SK-N-SH treated with all-trans-retinoic acid at 6 μM for 48 hours (cell line): ENCODE data around the gene ZEB2.

Source experiments
- ATAC-seq: fragments of 200-7000 bp; cut with Tn5 transposase; 3 replicates; pipeline ENCODE4 v1.9.1; 2020; ENCODE audit warnings: mild to moderate bottlenecking, moderate library complexity
- ARNTL ChIP-seq: fragments of 450-650 bp; formaldehyde crosslinking; IDR thresholded peaks from 2 replicates; pipeline ENCODE4 v1.5.0; 2020; ENCODE audit warnings: low read depth, mild to moderate bottlenecking, moderate library complexity, borderline replicate concordance
- BACH2 ChIP-seq: fragments of 250-450 bp; sonication (Bioruptor Pico); IDR thresholded peaks from 2 replicates; pipeline ENCODE4 v1.9.0; 2021; ENCODE audit warnings: mild to moderate bottlenecking, borderline replicate concordance
- CSDC2 ChIP-seq: fragments of 250-450 bp; sonication (Bioruptor Pico); IDR thresholded peaks from 2 replicates; pipeline ENCODE4 v1.5.0; 2020; ENCODE audit warnings: mild to moderate bottlenecking, moderate library complexity
- CSRNP3 ChIP-seq: fragments of 250-450 bp; sonication (Bioruptor Pico); IDR thresholded peaks from 2 replicates; pipeline ENCODE4 v1.5.1; 2021; ENCODE audit warnings: mild to moderate bottlenecking, moderate library complexity
- ESRRG ChIP-seq: fragments of 250-450 bp; sonication (Bioruptor Pico); IDR thresholded peaks from 2 replicates; pipeline ENCODE4 v1.6.1; 2021; ENCODE audit warnings: mild to moderate bottlenecking
- GLIS3 ChIP-seq: fragments of 250-450 bp; sonication (Bioruptor Pico); IDR thresholded peaks from 2 replicates; pipeline ENCODE4 v1.5.0; 2020; ENCODE audit warnings: mild to moderate bottlenecking, moderate library complexity
- ISL1 ChIP-seq: fragments of 250-450 bp; sonication (Bioruptor Pico); IDR thresholded peaks from 2 replicates; pipeline ENCODE4 v2.1.2; 2022; ENCODE audit warnings: mild to moderate bottlenecking, moderate library complexity
- OSR1 ChIP-seq: fragments of 250-450 bp; sonication (Bioruptor Pico); IDR thresholded peaks from 2 replicates; pipeline ENCODE4 v1.8.0; 2022; ENCODE audit warnings: moderate library complexity, mild to moderate bottlenecking, inconsistent platforms
- PATZ1 ChIP-seq: fragments of 250-450 bp; sonication (Bioruptor Pico); IDR thresholded peaks from 2 replicates; pipeline ENCODE4 v1.8.0; 2020; ENCODE audit warnings: mild to moderate bottlenecking, moderate library complexity, borderline replicate concordance
- PPARA ChIP-seq: fragments of 250-450 bp; sonication (Bioruptor Pico); IDR thresholded peaks from 2 replicates; pipeline ENCODE4 v1.5.0; 2020; ENCODE audit warnings: mild to moderate bottlenecking, borderline replicate concordance
- SNAI2 ChIP-seq: fragments of 250-450 bp; sonication (Bioruptor Pico); IDR thresholded peaks from 2 replicates; pipeline ENCODE4 v1.5.0; 2020; ENCODE audit warnings: mild to moderate bottlenecking, moderate library complexity
- TSHZ2 ChIP-seq: fragments of 250-450 bp; sonication (Bioruptor Pico); IDR thresholded peaks from 2 replicates; pipeline ENCODE4 v1.5.0; 2020; ENCODE audit warnings: mild to moderate bottlenecking, moderate library complexity
- ZC3H10 ChIP-seq: fragments of 250-450 bp; sonication (Bioruptor Pico); IDR thresholded peaks from 2 replicates; pipeline ENCODE4 v1.5.1; 2021; ENCODE audit warnings: mild to moderate bottlenecking, moderate library complexity
- ZFP3 ChIP-seq: fragments of 250-450 bp; sonication (Bioruptor Pico); IDR thresholded peaks from 2 replicates; pipeline ENCODE4 v1.5.0; 2020; ENCODE audit warnings: mild to moderate bottlenecking, moderate library complexity
- ZFP30 ChIP-seq: fragments of 450-650 bp; formaldehyde crosslinking; IDR thresholded peaks from 2 replicates; pipeline ENCODE4 v1.5.0; 2022; ENCODE audit warnings: mild to moderate bottlenecking, moderate library complexity
- ZNF565 ChIP-seq: fragments of 450-650 bp; formaldehyde crosslinking; conservative IDR thresholded peaks from 2 replicates; pipeline ENCODE4 v1.5.0; 2020; ENCODE audit warnings: low read depth, mild to moderate bottlenecking, moderate library complexity
- ZNF70 ChIP-seq: fragments of 450-650 bp; formaldehyde crosslinking; IDR thresholded peaks from 2 replicates; pipeline ENCODE4 v1.5.0; 2020; ENCODE audit warnings: mild to moderate bottlenecking, moderate library complexity
- ZNF8 ChIP-seq: fragments of 450-650 bp; formaldehyde crosslinking; IDR thresholded peaks from 2 replicates; pipeline ENCODE4 v1.5.0; 2020; ENCODE audit warnings: mild to moderate bottlenecking, moderate library complexity
- TF ChIP-seq, protein P1 (sequence below): fragments of 250-450 bp; sonication (Bioruptor Pico); IDR thresholded peaks from 2 replicates; pipeline ENCODE4 v1.5.1; 2020; ENCODE audit warnings: low read depth, mild to moderate bottlenecking, moderate library complexity
- TF ChIP-seq, protein P2 (sequence below): fragments of 250-450 bp; sonication (Bioruptor Pico); IDR thresholded peaks from 2 replicates; pipeline ENCODE4 v1.8.0; 2021; ENCODE audit warnings: low read depth, mild to moderate bottlenecking, moderate library complexity, borderline replicate concordance

The ZEB2 gene

DNA sequence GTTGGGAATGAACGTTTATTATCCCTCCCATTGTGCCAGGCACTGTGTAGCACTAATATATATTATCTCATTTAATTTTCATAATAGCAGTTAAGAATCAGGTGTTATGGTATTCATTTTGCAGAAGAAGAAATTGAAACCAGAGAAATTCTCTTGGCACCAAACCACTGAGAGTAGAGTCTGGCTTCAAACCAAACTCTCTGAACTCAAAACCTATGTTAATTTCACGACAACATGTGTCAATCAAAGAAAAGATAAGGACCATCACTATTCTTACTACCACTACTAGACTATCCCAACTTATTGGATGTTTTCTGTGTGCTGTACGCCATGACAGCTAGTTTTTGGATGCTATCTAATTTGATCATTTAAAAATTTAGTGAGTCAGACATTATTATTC lies 24.1 kb upstream of the ZEB2 start:
- ATAC-seq = no peak
- TF ChIP-seq ZFP3 (CRISPR knock-in tag) (no peak), SNAI2 (CRISPR knock-in tag) (no peak), PPARA (CRISPR knock-in tag) (no peak), CSRNP3 (CRISPR knock-in tag) (no peak)
- TF ChIP-seq, all 23 proteins: peak for 0

DNA sequence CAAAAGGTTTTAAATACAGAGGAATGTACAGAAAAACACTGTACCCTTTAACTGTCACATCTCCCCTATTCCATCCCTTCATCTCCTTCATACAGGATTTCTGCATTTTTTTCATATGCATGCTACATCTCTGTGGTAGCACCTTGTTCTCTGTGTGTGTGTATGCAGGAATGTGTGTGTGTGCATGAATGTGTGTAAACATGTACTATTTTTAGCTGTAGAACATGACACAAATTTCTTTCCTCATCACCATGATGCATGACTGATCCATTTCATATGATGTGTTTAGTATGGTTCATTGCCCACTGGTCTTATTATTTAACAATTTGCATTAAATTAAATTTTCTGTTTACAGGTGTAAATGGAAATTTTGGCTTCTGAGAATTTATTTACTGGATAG lies 21.5 kb upstream of the ZEB2 start:
- no peak for TF ChIP-seq SNAI2 (CRISPR knock-in tag)
- TF ChIP-seq ZFP30 (CRISPR knock-in tag) = no peak
- no peak for TF ChIP-seq CSDC2 (CRISPR knock-in tag)
- TF ChIP-seq, protein P1, sequence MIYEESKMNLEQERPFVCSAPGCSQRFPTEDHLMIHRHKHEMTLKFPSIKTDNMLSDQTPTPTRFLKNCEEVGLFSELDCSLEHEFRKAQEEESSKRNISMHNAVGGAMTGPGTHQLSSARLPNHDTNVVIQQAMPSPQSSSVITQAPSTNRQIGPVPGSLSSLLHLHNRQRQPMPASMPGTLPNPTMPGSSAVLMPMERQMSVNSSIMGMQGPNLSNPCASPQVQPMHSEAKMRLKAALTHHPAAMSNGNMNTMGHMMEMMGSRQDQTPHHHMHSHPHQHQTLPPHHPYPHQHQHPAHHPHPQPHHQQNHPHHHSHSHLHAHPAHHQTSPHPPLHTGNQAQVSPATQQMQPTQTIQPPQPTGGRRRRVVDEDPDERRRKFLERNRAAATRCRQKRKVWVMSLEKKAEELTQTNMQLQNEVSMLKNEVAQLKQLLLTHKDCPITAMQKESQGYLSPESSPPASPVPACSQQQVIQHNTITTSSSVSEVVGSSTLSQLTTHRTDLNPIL = no peak
- TF ChIP-seq ZNF70 (CRISPR knock-in tag) = no peak
- TF ChIP-seq OSR1 (CRISPR knock-in tag) = no peak
- TF ChIP-seq, protein P2, sequence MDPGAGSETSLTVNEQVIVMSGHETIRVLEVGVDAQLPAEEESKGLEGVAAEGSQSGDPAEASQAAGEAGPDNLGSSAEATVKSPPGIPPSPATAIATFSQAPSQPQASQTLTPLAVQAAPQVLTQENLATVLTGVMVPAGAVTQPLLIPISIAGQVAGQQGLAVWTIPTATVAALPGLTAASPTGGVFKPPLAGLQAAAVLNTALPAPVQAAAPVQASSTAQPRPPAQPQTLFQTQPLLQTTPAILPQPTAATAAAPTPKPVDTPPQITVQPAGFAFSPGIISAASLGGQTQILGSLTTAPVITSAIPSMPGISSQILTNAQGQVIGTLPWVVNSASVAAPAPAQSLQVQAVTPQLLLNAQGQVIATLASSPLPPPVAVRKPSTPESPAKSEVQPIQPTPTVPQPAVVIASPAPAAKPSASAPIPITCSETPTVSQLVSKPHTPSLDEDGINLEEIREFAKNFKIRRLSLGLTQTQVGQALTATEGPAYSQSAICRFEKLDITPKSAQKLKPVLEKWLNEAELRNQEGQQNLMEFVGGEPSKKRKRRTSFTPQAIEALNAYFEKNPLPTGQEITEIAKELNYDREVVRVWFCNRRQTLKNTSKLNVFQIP (CRISPR knock-in tag) = no peak
- TF ChIP-seq ESRRG (CRISPR knock-in tag) = no peak
- no peak for TF ChIP-seq BACH2
- no peak for TF ChIP-seq ZNF8 (CRISPR knock-in tag)
- TF ChIP-seq ZNF565 (CRISPR knock-in tag) = no peak
- no peak for TF ChIP-seq PATZ1 (CRISPR knock-in tag)
- TF ChIP-seq TSHZ2 = no peak
- ATAC-seq = no peak

- no peak for ATAC-seq
- TF ChIP-seq, protein P2 (CRISPR knock-in tag) = no peak
- TF ChIP-seq BACH2 (no peak), PPARA (CRISPR knock-in tag) (no peak), ZNF70 (CRISPR knock-in tag) (no peak), ISL1 (no peak), ZFP30 (CRISPR knock-in tag) (no peak), CSRNP3 (CRISPR knock-in tag) (no peak), ARNTL (no peak), SNAI2 (CRISPR knock-in tag) (no peak), ZNF8 (CRISPR knock-in tag) (no peak), TSHZ2 (no peak), ZC3H10 (no peak), GLIS3 (no peak)
- TF ChIP-seq, protein P1 = no peak
Measured at GRCh38 chr2:144539289-144539782, 19.4 kb upstream of the ZEB2 start.
